H1 (cell line): Measurements from ENCODE around the gene NDUFA13. TPM values are rescaled to one million over a fixed set of nuclear protein-coding genes. Genes with fewer than 3 reads are reported as not detected.

Source experiments
- CBX8 ChIP-seq: fragments of 300-800, 300-1000 bp; sonication (generic); IDR thresholded peaks from 2 replicates; pipeline ENCODE4 v1.7.1; 2016; ENCODE audit warnings: low read depth, low read length, borderline replicate concordance
- CTCF ChIP-seq, 3 experiments: IDR thresholded peaks; 1 replicate in 2 of 3; 2 replicates in 1 of 3; pipeline versions ENCODE4 v1.5.1 to v1.6.1; 2011; ENCODE audit warnings: low read length in 3 of 3, mild to moderate bottlenecking in 3 of 3, inconsistent platforms in 2 of 3, low read depth in 1 of 3, moderate library complexity in 1 of 3; ENCODE audit not compliant: insufficient read depth in 1 of 3; ENCODE audit errors: control extremely low read depth in 1 of 3
- RAD21 ChIP-seq, 2 experiments: IDR thresholded peaks in 1 of 2; conservative IDR thresholded peaks in 1 of 2; 2 replicates each; pipeline ENCODE4 v1.6.1; 2011; ENCODE audit warnings: low read depth in 2 of 2, low read length in 2 of 2, improper control_type of control experiment in 1 of 2, inconsistent platforms in 1 of 2, mild to moderate bottlenecking in 1 of 2, moderate library complexity in 1 of 2
- RNF2 ChIP-seq: fragments of 200-900, 300-1000 bp; sonication (generic); IDR thresholded peaks from 2 replicates; pipeline ENCODE4 v1.7.1; 2016; ENCODE audit warnings: borderline replicate concordance, low read depth, mild to moderate bottlenecking, antibody characterized with exemption, low read length; ENCODE audit not compliant: poor library complexity, severe bottlenecking; ENCODE audit errors: missing control alignments
- SP1 ChIP-seq: IDR thresholded peaks from 2 replicates; pipeline ENCODE4 v1.6.1; 2011; ENCODE audit warnings: low read depth, low read length
- polyA plus RNA-seq, 7 experiments: library from polyadenylated mRNA; depleted of rRNA in 3 of 7; stranded (reverse) in 5 of 7; unstranded in 2 of 7; fragments of >200 nt in 5 of 7; fragments of 200-250 nt in 2 of 7; gene quantifications; 1 replicate in 5 of 7; 2 replicates in 1 of 7; 4 replicates in 1 of 7; pipeline versions ENCODE4 v1.2.1 to v1.2.3, GENCODE V29; 2011 to 2013; ENCODE audit warnings: missing spikeins in 2 of 7, mixed read lengths in 2 of 7
- total RNA-seq: library from RNA; stranded (reverse); fragmentation: NEBNext Ultra II Directional; extraction: Animal tissue kit (Norgen Biotek cat#: 25700); gene quantifications from 2 replicates; pipeline ENCODE4 v1.2.1, GENCODE V29; 2021

NDUFA13 gene
- total and polyA plus RNA-seq, 2 of the 8 experiments (the other 6 are each of a cell fraction or from before 2014, with no cell fraction given) = 413 to 1,105 TPM

GRCh38 chr19:19517235-19517619 lies 1.2 kb downstream of the NDUFA13 start (continued):
- TF ChIP-seq RAD21 (IDR thresholded peaks at IDR 0.05 in 1 of 2, conservative IDR thresholded peaks at IDR 0.05 in 1 of 2; ENCODE audit: low read depth in 2 of 2, low read length in 2 of 2) (no peak), RNF2 (no peak), SP1 (no peak), CBX8 (no peak), CTCF (IDR thresholded peaks at IDR 0.05; ENCODE audit: control extremely low read depth in 1 of 3, insufficient read depth in 1 of 3, low read depth in 1 of 3, low read length in 3 of 3) (no peak)
- TF ChIP-seq, all 59 proteins: peak for 0
